Measurements from ENCODE around the gene NTM.

DNA sequence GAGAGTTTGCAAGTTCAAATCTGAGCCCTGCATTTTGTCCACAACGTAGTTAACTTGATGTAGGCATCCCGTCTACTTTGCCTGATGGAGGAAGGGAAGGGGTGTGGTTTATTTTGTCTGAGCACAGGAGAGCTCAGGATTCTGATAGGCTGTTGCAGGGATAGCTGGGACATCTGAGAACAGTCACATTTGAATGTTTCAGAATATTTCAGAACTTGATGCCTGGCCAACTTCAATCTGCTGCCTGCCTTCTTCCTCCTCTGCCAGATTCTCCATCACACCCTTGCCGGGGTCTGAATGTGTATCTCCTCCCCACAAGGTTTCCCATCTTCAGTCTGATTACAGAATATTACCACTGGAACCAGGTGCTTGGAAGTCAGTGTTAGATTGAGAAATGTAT, 51.6 kb downstream of the NTM start:
- TF ChIP-seq POLR2AphosphoS5 (IDR thresholded peaks at IDR 0.05; ENCODE audit: low read depth, low read length) (no peak), CTCF (IDR thresholded peaks at IDR 0.05 in 2 of 3, conservative IDR thresholded peaks at IDR 0.05 in 1 of 3; ENCODE audit: borderline replicate concordance in 1 of 3, insufficient read depth in 1 of 3, low read depth in 2 of 3, low read length in 2 of 3) (no peak)

Measured in HCT116 (cell line).